ENCODE measurements around the gene GPR55. TPM values are rescaled to one million over a fixed set of nuclear protein-coding genes. Genes with fewer than 3 reads are reported as not detected.
A peak's percentile ranks its signal among the peaks of the same experiment; 100 is the strongest.

Gene GPR55
- not detected in 3 replicates for total RNA-seq (2021)
- Bru-seq, nascent RNA = percentile 1 among the genes with signal in this experiment
- long read RNA-seq, experiment 1 = 0 reads
- long read RNA-seq, experiment 2 = 0 reads
- long read RNA-seq, experiment 3 = 0 reads

GRCh38 chr2:230924470-230925341 is at the start of gene GPR55:
Gene GPR55, minus strand, starts transcription at chr2:230925242. Its CDS starts 14,280 bp downstream, at chr2:230910962.
- ATAC-seq (peak; percentile 94), DNase-seq (ENCODE audit: low spot score) (peak; percentile 72)
- no peak within 1 kb of the TSS for H3K4me3 Mint-ChIP-seq
- H3K27me3 Mint-ChIP-seq (ENCODE audit: low read depth) = no peaks in the 10 kb centered on the region
- CTCF ChIA-PET = interaction anchor here (0.6 to 2.3 kb wide), 52 partner anchors 9 to 527 kb away, joined by 3 to 37 read pairs (median 5); partner anchors contain the start of genes ITM2C and SPATA3
- H3K4me1 Mint-ChIP-seq = peaks cover 9% of the 10 kb centered on the region
- TF ChIP-seq ZSCAN18 (CRISPR knock-in tag; IDR thresholded peaks at IDR 0.05) (no peak), MLX (CRISPR knock-in tag; IDR thresholded peaks at IDR 0.05) (no peak), RELA (CRISPR knock-in tag; IDR thresholded peaks at IDR 0.05; ENCODE audit: borderline replicate concordance) (no peak), NR3C1 (CRISPR knock-in tag; conservative IDR thresholded peaks at IDR 0.05; ENCODE audit: low read depth) (no peak), ZNF416 (CRISPR knock-in tag; IDR thresholded peaks at IDR 0.05) (no peak), CTCF (IDR thresholded peaks at IDR 0.05) (peak; percentile 55)
- POLR2A ChIA-PET = interaction anchor here (0.7 kb wide), 1 partner anchor 46 kb away, joined by 4 read pairs; no protein-coding TSS in a partner anchor
- H3K9me3 Mint-ChIP-seq = no peaks in the 10 kb centered on the region
- no peak within 1 kb of the TSS for H3K27ac Mint-ChIP-seq
- no peaks in the 10 kb centered on the region for H3K36me3 Mint-ChIP-seq

- Mint-ChIP-seq H3K4me3 (no peak overlapping the region), H3K4me1 (peaks cover 5% of the 10 kb centered on the region; the same call in 1 of the 2 replicates), H3K27ac (no peak overlapping the region), H3K36me3 (peaks cover 5% of the 10 kb centered on the region), H3K9me3 (peaks cover 12% of the 10 kb centered on the region), H3K27me3 (ENCODE audit: low read depth) (no peaks in the 10 kb centered on the region)
- DNase-seq (ENCODE audit: low spot score) (no peak), ATAC-seq (no peak; the same call in 1 of the 2 replicates)
- TF ChIP-seq FOXP1 (CRISPR knock-in tag; IDR thresholded peaks at IDR 0.05; ENCODE audit: borderline replicate concordance) = no peak
- TF ChIP-seq ATF1 (CRISPR knock-in tag; IDR thresholded peaks at IDR 0.05) = no peak
- no peak for TF ChIP-seq TP53 (CRISPR knock-in tag; IDR thresholded peaks at IDR 0.05)
- TF ChIP-seq ZNF263 (CRISPR knock-in tag; IDR thresholded peaks at IDR 0.05; ENCODE audit: low read depth) = no peak
- TF ChIP-seq RORB (CRISPR knock-in tag; IDR thresholded peaks at IDR 0.05) = no peak
- POLR2A ChIA-PET = no interaction called here
- CTCF ChIA-PET = interaction anchor here (1.1 kb wide), 1 partner anchor 50 kb away, joined by 4 read pairs; no protein-coding TSS in a partner anchor
These were observed 49.3 kb upstream of the GPR55 start for GRCh38 chr2:230974096-230974913.

GRCh38 chr2:230972046-230972445 is 47.0 kb upstream of the GPR55 start:
- ChIA-PET CTCF (interaction anchor here (1.9 kb wide), 1 partner anchor 15 kb away, joined by 5 read pairs; no protein-coding TSS in a partner anchor), POLR2A (no interaction called here)
- H3K4me3 Mint-ChIP-seq = no peak overlapping the region
- H3K4me1 Mint-ChIP-seq = peaks cover 5% of the 10 kb centered on the region; the same call in 1 of the 2 replicates
- ATAC-seq = no peak
- no peak for DNase-seq (ENCODE audit: low spot score)
- no peak overlapping the region for H3K27ac Mint-ChIP-seq
- peaks cover 5% of the 10 kb centered on the region for H3K36me3 Mint-ChIP-seq
- no peak for TF ChIP-seq OVOL2 (CRISPR knock-in tag; IDR thresholded peaks at IDR 0.05; ENCODE audit: borderline replicate concordance)
- no peak for TF ChIP-seq ERG (CRISPR knock-in tag; IDR thresholded peaks at IDR 0.05)
- no peak for TF ChIP-seq IRF1 (CRISPR knock-in tag; IDR thresholded peaks at IDR 0.05)
- TF ChIP-seq CBFB (CRISPR knock-in tag; IDR thresholded peaks at IDR 0.05; ENCODE audit: low read depth) = no peak
- no peak for TF ChIP-seq ZBTB21 (CRISPR knock-in tag; IDR thresholded peaks at IDR 0.05; ENCODE audit: borderline replicate concordance)
- no peak for TF ChIP-seq ZNF138 (CRISPR knock-in tag; conservative IDR thresholded peaks at IDR 0.05)
- TF ChIP-seq ZNF232 (CRISPR knock-in tag; IDR thresholded peaks at IDR 0.05) = no peak
- no peak for TF ChIP-seq SP1 (CRISPR knock-in tag; conservative IDR thresholded peaks at IDR 0.05)
- H3K27me3 Mint-ChIP-seq (ENCODE audit: low read depth) = no peaks in the 10 kb centered on the region
- H3K9me3 Mint-ChIP-seq = peaks cover 12% of the 10 kb centered on the region

Measured in WTC11 (cell line).